Adrenal gland (tissue), 5 donors: Measurements from ENCODE around the gene BCAS4.

Source experiments
- CTCF ChIP-seq, 6 experiments: fragments of 450-650 bp in 4 of 6; fragments of 200-600 bp in 2 of 6; sonication (generic) in 1 of 6; IDR thresholded peaks; 1 replicate in 5 of 6; 2 replicates in 1 of 6; pipeline versions ENCODE4 v1.5.1 to v1.8.0; 2016 to 2021; ENCODE audit warnings: antibody characterized with exemption in 6 of 6, mild to moderate bottlenecking in 2 of 6, moderate library complexity in 1 of 6
- POLR2A ChIP-seq, 2 donors: fragments of 450-650 bp; IDR thresholded peaks; one replicate each; pipeline ENCODE4 v1.6.1; 2017; ENCODE audit warnings: antibody characterized with exemption in 2 of 2, mild to moderate bottlenecking in 2 of 2, moderate library complexity in 1 of 2
- donor health status: DM: no; HTN: no; CAD: no.

DNA sequence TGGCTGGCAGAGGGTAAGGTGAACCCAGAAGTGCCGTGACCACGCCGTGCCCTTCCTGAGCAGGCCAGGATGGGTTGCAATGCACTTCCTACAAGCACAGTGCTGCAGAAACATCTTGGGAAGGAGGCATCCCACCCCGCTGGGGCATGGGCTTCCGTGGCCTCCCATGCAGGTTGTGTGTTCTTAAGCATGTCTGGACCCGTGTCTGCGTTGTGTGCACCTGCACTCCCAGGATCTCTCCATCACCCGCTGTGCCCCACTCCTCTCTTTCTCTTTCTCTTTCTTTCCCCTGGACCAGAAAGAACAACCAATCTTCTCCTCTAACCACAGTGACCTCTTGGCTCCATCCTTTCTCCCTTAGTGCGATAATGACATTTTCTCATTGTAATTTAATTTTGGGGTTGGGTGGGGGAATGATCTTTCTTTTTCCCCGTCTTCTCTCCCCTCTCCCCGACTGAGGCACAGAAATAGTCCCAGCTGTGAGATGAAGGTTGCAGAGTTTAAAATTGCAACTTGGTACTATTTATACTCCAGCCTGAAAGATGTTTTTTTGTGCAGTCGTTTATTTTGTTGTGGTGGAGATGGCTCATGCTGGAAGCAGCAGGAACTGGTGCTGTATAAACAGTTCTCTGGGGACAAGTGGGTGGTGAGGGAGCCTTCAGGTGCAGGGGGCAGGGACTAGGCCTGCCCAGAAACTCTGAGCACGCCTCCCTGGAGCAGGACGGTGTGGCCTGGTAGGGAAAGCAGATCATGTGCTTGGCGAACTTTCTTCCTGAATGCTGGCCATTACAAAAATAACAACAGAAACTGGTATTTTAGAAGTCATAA is 20.5 kb downstream of the BCAS4 start:
- TF ChIP-seq CTCF (IDR thresholded peaks at IDR 0.05) (no peak), POLR2A (IDR thresholded peaks at IDR 0.05) (no peak)
